GM21825 (cell line): Measurements from ENCODE around the gene UBAP2.

Experiments
- ATAC-seq: cut with Tn5 transposase; IDR thresholded peaks from one replicate; pipeline ENCODE4 v1.9.1; 2021; ENCODE audit warnings: mild to moderate bottlenecking, moderate library complexity; ENCODE audit not compliant: unreplicated experiment

Gene UBAP2

DNA sequence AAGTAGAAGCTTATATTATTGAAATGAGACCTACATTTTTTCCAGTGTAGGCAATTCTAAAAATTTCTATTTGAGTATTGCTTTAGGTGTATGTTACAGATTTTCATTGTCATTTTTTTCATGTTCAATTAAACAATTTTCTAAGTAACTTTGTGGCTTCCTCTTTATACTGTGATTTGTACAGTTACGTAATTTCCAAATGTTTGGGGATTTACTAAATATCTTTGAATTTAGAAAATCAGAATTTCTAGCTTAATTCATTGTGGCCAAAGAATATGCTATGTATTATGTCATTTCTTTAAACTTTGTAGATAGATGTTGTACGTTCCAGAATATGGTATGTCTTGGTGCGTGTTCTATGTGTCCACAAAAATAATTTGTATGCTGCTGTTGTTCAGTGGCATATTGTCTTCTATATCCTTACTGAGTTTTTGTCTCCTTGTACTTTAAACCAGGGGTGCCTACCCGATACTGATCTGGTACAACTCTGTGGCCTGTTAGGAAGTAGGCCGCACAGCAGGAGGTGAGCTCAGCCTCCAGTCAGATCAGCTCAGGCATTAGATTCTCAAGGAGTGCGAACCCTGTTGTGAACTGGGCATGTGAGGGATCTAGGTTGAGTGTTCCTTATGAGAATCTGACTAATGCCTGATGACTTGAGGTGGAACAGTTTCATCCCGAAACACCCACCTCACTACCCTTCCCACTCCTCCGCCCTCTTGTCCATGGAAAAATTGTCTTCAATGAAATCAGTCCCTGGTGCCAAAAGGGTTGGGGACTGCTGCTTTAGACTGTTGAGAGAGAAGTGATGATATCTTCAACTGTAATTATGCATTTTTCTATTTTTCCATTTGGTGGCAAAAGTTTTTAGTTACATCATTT lies 168.2 kb downstream of the UBAP2 start:
- no peak for ATAC-seq

DNA sequence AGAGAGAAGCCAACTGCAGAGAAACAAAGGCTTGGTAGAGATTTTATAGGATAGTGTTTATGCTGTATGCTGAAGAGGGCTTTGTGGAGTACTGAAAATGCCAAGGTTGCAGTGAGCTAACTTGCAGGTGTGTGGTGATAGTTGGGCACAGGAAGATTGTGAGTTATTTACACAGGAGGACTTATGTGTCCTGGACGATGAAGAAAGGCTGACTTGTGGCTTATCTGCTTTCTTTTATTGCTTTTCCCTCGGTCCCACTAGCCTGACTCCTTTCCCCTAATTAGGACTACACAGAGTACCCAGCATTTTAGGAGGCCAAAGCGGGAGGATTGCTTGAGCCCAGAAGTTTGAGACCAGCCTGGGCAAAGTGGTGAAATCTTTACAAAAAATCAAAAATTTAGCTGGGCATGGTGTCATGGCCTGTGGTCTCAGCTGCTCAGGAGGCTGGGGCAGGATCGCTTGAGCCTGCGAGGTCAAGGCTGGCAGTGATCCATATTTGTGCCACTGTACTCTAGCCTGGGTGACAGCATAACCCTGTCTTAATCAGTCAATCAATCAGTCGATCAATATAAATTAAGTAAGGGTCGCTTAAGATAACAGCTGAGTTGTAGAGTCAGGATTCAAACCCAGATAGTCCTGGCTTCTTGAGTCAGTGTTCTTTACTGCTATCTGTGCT lies 169.9 kb downstream of the UBAP2 start:
- ATAC-seq = no peak

DNA sequence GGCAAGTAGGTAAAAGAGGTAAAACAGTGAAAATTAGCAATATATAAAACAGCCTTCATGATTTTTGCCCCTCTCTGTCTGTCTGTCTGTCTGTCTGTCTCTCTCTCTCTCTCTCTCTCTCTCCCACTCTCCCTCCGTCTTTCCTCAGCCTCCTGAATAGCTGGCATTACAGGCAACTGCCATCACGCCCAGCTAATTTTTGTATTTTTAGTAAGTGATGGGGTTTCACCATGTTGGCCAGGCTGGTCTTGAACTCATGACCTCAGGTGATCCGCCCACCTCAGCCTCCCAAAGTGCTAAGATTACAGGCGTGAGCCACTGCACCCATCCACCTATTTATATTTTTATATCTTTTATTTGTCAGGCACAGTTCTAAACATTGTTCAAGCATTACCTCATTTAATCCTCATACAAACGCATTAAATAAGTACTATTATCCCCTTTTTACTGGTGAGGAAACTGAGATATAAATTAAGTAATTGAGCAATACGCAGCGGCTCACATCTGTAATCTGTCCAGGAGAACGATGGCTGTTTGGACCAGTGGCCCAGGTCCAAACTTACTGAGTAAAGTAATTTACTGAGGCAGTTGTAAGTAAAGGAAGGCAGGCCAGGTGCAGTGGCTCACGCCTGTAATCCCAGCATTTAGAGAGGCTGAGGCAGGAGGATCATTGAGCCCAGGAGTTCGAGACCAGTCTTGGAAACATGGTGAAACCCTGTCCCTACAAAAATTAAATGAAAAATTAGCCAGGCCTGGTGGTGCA lies 170.8 kb downstream of the UBAP2 start:
- ATAC-seq = no peak
